ENCODE data around the gene SLC6A6.

GRCh38 chr3:14470461-14470860, 68.1 kb downstream of the SLC6A6 start:
- no peak for TF ChIP-seq CTCF (IDR thresholded peaks at IDR 0.05)
- no peak for TF ChIP-seq POLR2A (IDR thresholded peaks at IDR 0.05)

Measured in body of pancreas (tissue), 4 donors.